MM.1S (cell line): ENCODE results near the gene USP5.

ENCODE experiments used
- EZH2 ChIP-seq: fragments of 300-600 bp; sonication (generic); optimal IDR thresholded peaks from 2 replicates; pipeline ENCODE3; 2017; ENCODE audit warnings: low read depth, mild to moderate bottlenecking, antibody characterized with exemption, low read length, mixed read lengths
- EZH2phosphoT487 ChIP-seq: fragments of 300-600 bp; sonication (generic); IDR thresholded peaks from 2 replicates; pipeline ENCODE4 v1.6.1; 2018; ENCODE audit warnings: antibody characterized with exemption, low read length
- TF ChIP-seq, protein P1 (sequence below): fragments of 300-600 bp; sonication (generic); IDR thresholded peaks from 2 replicates; pipeline ENCODE4 v1.5.1; 2016; ENCODE audit warnings: antibody characterized with exemption, low read length, mixed read lengths

DNA sequence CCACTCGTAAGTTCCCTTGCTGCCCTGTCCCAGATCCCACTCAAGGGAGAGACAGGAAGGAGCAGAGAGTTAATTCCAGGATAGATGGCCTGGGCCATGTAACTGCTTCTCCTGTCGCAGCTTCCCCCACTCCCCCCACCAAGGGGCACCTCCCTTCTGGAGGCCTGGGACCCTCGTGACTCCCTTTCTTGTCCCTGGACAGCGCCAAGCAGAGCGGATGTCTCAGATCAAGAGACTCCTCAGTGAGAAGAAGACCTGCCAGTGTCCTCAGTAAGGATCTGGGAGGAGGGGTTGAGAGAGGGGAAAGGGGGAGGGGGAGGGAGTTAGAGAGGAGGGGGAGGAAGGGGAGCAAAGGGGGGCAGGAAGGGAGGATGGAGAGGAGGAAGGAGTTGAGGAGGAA is 33.3 kb upstream of the USP5 start:
- TF ChIP-seq, protein P1, sequence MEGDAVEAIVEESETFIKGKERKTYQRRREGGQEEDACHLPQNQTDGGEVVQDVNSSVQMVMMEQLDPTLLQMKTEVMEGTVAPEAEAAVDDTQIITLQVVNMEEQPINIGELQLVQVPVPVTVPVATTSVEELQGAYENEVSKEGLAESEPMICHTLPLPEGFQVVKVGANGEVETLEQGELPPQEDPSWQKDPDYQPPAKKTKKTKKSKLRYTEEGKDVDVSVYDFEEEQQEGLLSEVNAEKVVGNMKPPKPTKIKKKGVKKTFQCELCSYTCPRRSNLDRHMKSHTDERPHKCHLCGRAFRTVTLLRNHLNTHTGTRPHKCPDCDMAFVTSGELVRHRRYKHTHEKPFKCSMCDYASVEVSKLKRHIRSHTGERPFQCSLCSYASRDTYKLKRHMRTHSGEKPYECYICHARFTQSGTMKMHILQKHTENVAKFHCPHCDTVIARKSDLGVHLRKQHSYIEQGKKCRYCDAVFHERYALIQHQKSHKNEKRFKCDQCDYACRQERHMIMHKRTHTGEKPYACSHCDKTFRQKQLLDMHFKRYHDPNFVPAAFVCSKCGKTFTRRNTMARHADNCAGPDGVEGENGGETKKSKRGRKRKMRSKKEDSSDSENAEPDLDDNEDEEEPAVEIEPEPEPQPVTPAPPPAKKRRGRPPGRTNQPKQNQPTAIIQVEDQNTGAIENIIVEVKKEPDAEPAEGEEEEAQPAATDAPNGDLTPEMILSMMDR = no peak
- TF ChIP-seq EZH2 (no peak), EZH2phosphoT487 (no peak)
